Endothelial cell of hepatic sinusoid (primary cell): ENCODE data around the gene MEIS1.

Source experiments
- in situ Hi-C: cut with HindIII; loops from 2 replicates; pipeline ENCODE4 v1.10.0; 2017; ENCODE audit warnings: low sequenced_read_pairs

Gene MEIS1

DNA sequence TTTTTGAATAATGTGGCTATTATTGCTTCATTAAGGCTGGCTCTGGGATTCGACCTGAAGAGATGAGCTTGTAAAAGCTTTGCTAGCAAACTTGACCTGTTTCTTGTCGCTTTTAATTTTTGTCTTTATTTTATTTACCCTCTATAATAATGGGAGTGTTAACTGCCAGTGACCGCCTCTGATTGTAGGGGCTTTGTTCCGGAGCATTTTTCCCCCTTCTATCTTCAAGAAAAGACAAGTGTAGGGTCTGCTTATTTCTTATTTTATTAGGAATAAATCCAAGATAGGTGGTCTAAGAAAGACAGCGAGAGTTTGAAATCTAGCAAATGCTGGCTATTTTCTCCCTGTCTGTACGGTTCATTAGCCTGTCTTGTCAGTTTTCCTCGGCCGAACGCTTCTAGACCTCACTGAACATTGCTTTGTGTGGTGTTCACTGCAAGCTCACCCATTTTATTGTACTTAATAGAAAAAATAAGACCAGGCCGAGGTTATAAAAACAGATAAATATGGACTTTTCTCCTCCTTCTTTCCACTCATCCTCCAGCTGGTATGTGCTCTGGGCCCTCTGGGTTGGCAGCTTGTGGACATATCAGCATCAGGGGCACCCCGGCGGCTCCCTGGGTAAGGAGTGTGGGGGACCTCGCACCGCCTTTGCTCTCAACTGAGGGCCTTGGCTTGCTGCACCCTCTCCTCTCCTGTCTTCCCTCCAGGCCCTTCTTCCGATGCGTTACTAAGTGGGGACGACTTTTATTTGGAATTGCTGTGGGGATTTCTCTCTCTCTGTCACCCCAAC lies 8.5 kb downstream of the MEIS1 start:
- in situ Hi-C loops = loop anchor here (25.0 kb wide), 3 partner anchors 419 to 1594 kb away; no protein-coding TSS in a partner anchor

DNA sequence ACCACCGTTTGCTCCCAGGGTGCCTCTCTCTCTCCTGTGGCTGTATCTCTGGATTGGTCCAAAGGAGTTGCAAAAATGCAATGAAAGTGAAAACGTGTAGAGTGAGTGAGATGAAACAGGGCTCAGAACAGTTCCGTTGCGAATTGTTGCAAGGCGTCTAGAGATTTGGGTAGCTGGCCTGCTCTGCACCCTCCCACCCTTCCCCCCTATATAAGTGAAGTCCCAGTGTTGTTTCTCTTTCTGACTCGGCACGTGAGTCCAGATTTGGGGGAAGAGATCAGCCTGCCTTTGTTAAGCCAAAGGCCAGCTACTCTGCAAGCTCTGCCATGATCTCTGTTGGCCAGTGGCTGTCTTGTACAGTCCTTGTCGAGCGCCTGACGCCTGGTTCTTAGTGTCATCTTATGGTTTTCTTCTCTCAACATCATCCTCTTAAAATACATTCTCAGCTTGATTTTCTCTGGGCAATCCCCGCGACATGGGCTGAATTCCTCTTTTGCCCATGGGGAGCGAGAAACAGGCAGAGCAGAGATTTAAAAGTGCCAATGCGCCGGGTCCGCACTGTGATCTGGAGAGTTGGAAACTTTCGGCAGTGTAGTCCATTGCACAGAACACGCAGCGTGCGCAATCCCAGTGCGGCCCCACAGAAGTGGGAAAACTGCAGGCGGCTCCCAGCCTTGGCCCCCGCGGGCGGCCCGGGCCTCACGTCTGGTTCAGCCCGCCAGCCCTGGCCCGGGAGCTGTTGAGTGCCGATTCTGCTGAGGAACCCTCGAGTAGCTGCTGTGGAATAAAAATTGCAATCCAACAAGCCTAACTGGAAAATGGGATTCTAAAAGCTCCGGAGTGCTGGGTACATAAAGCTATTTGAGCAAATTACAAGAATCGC lies 9.3 kb downstream of the MEIS1 start:
- in situ Hi-C loops = loop anchor here (25.0 kb wide), 3 partner anchors 418 to 1593 kb away; no protein-coding TSS in a partner anchor

DNA sequence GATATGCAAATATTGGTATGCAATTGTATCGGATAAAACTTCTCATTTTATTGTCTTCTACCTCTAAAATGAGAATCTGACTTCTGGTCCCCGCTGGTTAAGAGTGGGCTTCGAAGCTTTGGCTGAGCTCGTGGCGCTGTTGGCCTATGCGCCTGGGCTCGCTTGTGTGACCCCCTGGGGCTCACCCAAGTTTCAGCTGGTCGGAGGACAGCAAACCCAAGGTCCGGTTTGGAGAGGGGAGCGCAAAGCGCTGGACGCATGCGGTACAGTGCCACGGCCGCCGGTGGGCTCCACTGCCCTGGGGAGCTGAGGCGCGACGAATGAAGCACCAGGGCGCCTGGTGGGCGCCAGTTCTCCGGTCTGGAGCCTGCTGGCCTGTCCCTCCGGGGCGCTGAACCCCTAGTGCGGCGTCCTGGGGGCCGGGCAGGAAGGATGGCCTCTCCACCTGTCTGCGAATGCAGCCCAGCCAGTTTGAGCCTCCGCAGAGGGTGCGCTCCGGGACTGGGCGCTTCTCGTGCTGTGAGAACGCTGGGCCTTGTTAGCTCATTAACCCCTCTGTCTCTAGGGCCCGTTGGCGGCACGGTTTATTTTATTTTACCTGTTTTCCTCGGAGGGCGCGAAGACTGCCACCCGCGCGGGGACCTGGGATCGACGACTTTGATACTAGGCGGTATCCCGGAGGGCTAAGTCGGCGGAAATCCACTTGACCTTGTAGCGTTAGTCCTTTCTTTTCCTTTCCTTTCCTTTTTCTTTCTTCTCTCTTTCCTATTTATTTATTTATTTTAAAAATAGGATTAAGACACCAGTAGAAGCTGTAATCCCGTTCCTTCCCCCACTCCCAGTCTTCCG lies 10.4 kb downstream of the MEIS1 start:
- in situ Hi-C loops = loop anchor here (5.0 to 25.0 kb wide), 4 partner anchors 72 to 1592 kb away; no protein-coding TSS in a partner anchor

DNA sequence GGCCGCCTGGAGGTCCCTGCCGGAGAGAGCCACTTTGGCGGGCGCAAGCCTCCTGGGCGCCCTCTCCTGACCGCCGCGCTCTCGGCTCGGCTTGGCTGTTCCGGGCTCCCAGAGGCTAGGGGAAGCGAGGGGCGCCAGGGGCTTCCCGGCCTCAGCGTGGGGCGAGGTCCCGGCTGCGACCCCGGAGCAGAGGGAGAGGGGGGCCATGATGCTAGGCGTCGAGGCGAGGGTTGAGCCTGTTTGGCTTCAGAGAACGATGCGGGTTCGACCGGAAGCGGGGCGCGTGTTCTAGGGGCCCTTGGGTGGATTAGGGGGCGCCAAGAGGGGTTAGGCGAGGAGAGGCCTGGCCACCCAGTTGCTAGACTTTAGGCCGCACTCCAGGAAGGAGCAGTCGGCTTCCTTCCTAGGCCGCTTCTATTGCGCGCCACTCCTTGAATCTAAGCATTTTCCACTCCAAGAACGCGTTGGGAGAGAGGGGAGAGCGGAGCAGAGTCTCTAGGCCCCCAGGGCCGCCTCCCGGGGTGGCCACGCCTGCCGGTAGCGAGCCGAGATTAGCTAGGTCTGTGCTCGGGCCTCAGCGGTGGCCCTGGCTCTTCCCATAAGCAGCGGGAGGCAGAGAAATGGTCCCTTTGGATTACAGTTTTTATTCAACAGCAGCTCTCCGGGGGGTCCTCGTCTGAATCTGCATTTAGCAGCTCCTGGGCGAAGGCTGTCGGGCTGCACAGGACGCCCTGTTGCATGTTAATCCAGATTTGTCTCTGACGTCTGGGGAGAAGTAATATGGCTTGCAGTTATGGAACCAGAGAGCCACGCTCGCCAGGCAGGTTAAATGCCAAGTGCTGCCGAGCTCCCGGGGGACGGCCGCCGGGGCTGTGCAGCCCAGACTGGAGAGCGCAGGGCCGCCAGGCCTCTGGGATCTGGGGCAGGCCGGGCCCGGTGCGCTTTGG lies 11.3 kb downstream of the MEIS1 start:
- in situ Hi-C loops = loop anchor here (5.0 to 25.0 kb wide), 4 partner anchors 71 to 1591 kb away; no protein-coding TSS in a partner anchor

DNA sequence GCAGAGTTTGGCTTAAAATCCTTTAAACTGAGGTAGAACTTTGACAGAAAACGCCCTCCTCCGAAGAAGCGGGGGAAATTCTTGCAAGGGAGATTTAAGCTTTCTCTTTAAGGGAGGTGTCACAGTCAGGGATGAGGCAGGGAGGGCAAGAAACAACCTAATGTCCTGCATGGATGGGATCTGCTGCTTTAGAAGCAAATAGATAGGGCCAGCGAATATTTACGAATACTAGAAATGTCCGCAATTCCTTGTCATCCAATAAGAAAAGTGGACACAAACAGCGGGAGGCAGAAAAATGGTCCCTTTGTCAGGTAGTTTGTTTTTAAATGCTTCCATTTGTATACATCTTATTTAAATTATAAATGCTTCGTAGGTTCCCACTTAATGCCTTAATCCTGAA lies 12.0 kb downstream of the MEIS1 start:
- in situ Hi-C loops = loop anchor here (5.0 to 25.0 kb wide), 4 partner anchors 70 to 1590 kb away; no protein-coding TSS in a partner anchor

DNA sequence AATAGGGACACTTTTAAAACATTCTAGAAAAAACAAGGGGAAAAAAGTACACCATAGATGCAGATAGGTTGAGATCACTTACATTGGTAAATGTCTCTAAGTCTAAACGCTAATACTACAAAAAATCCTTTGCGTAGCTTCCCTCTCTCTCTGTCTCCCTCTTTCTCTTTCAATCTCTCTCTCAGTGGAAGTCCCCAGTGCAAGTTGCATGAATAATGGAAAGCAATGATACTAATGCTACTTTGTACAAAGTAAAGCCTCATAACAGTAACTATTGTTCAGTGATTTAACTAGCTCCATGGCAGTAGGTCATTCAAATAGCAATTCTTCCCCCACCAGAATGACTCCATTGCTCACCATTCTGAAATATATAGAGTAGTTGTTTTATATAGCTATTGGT lies 12.8 kb downstream of the MEIS1 start:
- in situ Hi-C loops = loop anchor here (5.0 to 25.0 kb wide), 4 partner anchors 70 to 1590 kb away; no protein-coding TSS in a partner anchor

DNA sequence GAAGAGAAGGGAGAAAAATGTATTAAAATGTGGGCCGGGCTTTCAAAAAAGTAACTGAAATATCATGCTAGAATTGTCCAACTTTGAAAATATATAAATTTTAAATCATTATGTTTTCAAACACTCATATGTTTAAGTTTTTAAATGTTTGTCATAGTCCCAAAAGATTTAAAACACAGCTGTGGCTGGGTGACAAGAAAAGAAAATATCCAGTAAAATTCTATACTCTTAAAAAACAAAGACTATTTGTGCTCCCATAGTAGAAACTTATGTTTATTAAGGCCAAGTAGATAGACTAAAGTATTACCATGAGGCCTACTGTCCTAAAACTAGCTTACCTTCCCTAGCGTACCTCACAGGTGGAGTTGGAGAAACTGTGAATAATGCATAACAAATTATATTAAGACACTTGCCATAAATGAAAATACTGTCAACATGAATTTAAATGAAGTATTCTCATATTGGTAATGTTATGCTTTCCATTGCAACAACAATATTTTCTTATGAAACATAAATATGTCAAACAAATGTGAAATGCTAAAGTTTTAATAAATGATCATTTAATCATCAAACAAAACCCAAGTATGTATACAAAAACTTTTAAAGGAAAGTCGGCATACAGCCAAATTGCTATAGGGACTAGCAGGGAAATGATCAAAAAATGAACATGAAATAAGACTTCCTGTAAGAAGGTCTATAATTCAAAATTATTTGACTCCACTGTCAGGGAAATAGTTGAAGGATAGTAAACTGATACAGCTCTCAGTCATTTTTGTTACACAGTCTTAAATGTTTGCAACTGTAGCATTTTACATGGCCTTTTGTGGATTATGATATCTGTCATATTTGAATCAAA lies 13.4 kb downstream of the MEIS1 start:
- in situ Hi-C loops = loop anchor here (5.0 to 25.0 kb wide), 4 partner anchors 69 to 1589 kb away; no protein-coding TSS in a partner anchor

DNA sequence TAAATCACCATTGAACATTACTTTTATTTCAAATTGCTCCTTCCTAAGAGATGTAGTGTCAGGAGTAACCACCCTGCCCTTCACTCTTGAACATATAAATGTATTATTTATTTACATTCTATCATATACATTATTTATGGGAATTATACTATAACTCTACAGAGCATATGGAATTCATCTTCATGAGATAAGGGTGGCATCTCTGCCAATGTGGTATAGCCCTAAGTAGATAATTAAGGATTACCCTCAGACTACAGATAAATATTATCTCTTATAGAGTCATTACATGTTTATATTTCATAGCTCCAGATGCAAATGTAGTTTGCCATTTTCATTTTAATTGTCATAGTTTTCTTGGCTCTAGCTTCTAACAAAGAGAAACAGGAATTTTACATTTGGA lies 17.3 kb downstream of the MEIS1 start:
- in situ Hi-C loops = no loop called here

DNA sequence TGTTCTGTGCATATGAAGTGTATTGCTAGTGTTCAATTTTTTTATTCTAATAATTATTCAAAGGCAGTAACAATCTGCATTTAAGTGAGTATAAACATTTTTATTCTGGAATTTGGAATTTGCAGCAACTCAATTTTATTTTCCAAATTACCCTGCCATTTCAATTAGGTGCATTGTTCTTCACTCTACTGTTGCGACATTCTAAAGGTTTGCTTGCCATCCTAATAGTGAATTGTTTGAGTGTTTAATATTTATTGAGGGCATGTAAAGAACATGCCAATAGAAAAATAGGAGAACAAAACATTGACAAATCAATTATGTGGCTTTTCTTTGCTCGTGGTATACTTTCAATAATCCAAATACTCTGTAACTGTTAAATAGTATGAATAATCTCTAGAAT lies 18.0 kb downstream of the MEIS1 start:
- in situ Hi-C loops = no loop called here

DNA sequence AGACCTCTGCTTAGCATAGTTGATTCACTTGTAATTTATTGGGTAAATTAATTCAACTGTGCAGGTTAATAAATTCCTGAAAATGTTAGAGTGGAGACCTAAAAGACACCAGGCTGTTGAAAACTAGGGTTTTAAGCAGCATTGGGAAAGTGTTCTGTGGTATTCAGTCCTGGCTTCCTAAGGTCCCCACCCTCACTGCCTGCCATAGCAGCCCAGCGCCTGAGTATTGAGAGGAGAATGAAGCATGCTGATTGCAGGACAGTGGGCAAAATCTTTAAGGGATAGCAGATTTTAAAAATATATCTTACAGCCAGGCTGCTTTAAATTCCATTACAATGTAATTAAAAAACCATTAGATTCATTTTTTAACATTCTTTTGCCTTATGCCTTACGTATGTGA lies 20.6 kb downstream of the MEIS1 start:
- in situ Hi-C loops = no loop called here

DNA sequence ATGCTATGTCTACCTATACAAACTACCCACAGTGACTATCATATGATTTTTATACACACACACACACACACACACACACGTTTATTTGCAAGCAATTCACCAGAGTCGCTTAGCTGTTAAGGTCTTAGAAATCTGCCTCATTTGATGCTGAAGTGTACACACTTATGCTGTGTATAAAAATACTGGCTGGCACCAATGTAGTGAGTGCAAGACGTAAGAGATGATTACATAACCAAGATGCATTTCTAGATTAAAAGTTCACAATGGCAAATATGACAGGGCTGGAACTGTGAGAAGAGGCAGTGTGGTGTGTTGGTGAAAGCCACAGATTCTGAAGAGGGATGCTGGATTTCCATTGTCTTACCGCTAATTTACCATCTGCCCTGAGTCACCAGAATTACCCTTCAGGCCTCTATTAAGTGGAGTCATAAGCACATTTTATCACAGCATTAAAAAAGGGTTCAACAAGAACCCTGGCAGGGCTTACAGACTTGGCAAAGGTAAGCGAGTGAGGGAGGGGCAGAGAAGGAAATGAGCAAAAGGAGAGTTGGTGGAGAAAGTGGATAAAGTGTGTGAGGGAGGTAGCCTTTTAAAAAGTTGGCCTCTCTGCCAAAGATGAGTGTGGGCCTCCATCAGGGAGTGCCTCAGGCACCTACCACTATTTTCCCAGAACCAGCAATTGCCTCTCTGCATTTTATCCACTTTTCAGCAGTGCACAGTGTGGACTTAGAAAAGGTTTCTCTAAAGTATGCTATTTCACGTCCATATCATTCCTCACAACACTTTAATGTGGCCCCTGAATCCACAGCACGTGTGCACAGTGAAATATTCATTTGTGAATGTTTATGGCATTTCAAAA lies 21.5 kb downstream of the MEIS1 start:
- in situ Hi-C loops = no loop called here

DNA sequence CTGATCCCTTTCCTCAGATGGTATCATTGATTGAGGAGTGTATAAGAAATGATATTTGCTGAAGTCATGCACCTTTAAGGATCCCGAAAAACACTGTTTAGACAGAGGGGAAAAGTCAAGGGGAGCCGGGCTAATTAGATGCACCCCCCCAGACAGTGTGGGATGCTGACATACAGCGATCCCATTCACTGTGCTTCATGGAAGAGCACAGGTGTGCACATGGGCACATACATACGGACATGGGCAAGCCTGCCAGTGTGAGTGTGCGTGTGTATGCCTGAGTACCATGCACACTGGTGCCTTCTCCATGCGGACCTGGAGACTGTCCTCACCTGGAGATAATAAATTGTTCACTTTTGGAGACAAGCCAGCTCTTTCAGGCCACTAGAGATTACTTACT lies 22.6 kb downstream of the MEIS1 start:
- in situ Hi-C loops = no loop called here

DNA sequence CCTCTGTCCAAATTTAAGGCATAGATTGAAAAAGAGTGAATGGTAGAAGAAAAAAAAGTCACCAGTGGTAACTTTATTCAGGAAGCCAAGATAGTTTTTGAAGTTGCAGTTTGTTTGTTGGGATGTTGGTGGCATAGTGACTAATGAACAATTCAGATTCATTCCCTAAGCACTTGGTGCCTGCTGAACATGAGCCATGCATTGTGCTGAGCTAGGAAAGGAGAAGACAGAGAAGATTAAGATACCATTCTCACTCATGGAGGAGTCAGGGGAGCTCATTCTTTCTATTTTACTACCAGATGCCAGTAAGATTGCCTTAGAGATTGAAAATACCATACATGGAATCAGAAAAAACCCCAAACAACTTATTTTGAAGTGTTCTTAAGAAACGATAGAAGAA lies 25.1 kb downstream of the MEIS1 start:
- in situ Hi-C loops = no loop called here

DNA sequence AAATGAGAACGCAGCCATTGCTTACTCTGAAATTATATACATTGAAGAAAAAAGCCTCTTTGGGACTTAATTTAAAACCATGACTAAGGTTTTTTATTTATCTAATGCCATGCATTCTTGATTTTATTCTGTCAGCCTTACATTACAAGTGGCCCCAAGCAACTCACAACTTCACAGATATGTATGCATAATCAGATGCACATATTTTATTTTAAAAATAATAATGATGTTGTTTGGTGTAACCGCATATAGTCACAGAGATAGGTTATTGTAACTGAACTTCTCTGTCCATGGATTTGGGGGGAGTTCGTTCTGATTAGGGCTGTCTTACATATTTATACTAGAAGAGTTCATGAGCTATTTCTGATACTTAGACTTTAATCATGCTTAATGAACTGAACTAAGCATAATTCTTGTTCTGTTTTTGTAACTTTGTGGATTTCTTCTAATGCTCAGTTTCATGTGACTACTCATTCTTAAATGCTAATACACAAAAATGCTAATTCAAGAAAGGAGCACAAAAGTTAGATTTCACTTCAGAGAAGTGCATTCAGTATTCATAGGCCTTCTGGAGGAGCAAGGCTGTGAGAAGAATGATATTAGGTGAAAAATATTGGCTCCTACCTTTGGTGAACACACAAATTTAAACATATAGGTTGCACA lies 26.2 kb downstream of the MEIS1 start:
- in situ Hi-C loops = no loop called here

DNA sequence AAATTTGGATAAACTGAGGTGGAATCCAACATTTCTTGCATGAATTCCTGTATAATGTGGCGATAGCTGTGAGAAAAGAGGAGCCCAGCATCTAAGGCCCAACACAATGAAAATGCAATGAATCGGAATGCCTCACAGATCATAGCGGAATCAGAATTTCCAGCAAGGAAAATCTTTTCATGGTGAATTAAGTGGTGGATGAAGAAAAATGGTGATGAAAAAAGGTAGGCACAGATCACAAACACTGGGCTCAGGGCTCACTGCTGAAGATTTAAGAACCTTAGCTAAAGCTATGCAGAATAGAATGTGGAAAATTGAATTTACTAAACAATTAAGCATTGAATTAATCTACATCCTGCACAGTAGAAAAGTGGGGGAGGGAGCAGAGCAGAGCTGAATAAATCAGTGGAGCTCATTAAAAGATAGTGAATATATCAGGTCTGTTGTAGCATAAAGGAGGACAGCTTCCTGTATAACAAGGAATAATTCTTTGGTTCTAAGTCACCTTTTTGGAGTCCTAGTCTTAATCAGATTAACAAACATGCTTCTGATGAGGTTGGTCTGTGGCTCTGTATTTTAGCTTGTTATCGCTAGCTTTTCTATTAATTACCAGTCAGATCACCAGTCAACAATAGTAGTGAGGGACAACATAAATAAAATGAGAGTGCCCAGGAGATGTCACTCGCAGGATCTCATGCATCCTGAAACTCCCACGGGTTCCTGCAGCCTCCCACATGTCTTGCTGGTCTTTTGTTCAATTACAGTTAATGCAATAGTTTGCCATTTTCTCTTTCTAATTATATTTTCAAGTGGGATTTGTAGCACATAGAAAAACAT lies 27.0 kb downstream of the MEIS1 start:
- in situ Hi-C loops = no loop called here

DNA sequence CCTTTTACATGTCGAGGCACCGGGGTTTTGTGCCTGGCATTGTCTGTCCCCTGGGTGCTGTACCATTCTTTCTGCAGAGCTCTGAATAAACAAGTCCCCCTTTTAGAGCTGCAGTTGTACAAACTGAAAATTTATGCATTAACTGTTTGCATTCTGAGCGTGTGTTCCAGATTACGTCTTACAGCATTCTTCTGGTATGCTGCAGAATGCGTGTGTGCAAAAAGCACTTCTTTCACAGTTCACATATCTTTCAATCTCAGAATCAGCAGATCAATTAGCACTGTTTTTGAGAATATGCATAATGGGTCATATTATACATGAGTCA lies 27.5 kb downstream of the MEIS1 start:
- in situ Hi-C loops = no loop called here
